ENCODE measurements around the gene PQBP1.

The PQBP1 gene

DNA sequence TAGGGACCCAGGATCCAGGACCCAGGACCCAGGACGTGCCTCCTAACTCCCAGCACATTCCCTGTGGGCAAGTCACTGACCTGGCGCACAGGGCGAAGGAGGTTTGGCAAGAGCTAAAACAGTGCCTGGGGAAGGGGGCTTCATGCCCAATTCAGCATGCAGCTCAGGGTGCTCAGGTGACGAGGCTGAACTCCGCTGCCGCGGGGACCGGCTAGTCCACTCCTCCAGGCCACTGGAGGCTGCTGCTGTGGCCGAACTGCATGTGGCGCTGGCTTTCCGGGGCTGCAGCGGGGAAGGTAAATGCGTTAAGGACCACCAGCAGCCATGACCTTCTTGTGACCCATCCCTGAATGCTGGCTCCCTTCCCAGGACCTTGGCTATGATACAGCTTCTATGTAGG, 26.0 kb downstream of the PQBP1 start:
- ATAC-seq (no peak), DNase-seq (no peak)

GRCh38 chrX:48924270-48924669, 26.5 kb downstream of the PQBP1 start:
- DNase-seq = no peak
- peak; percentile 5 for ATAC-seq

DNA sequence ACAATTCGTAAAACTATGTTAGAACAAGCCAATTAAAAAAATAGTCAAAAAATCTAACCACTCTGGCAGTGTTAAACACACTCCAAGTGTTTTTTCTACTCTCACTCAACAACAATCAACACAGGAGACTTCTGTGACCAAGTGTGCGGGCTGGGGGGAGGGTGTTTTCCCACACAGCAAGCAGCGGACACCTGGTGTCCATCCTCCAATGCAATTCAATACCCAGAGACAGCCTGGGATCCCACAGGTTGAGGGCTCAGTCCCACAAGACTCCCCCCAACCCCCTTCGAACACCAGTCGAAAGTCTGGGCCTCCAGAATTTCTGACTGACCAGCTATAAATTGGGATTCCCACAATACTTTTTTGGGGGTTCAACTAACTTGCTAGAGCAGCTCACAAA, 29.4 kb downstream of the PQBP1 start:
- ATAC-seq (no peak), DNase-seq (no peak)

DNA sequence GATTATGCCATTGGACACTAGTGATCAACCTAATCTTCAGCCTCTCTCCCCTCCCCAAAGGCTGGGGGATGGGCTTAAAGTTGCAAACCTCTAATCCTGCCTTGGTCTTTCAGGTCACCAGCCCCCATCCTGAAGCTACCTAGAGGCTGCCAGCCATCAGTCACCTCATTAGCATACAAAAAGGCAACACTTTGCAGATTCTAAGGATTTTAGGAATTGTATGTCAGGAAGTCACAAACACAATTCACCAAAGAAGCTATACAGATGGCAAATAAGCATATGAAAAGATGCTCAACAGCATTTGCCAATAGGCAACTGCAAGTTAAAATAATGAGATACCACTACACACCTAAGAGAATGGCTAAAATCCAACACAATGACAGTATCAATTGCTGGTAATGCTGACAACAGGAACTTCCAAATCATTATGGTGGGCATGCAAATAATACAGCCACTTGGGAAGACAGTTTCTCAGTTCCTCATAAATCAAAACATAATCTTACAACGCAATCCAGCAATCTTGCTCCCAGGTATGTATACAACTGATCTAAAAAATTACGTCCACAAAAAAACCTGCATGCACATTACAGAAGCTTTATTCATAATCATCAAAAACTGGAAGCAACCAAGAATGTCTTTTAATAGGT, 30.1 kb downstream of the PQBP1 start:
- DNase-seq = no peak
- no peak for ATAC-seq

GRCh38 chrX:48933757-48934156, 36.0 kb downstream of the PQBP1 start:
- DNase-seq = no peak
- ATAC-seq = no peak

- peak; percentile 32 for ATAC-seq
- DNase-seq = peak; percentile 42
Observed at GRCh38 chrX:48934581-48935300, 37.0 kb downstream of the PQBP1 start.

DNA sequence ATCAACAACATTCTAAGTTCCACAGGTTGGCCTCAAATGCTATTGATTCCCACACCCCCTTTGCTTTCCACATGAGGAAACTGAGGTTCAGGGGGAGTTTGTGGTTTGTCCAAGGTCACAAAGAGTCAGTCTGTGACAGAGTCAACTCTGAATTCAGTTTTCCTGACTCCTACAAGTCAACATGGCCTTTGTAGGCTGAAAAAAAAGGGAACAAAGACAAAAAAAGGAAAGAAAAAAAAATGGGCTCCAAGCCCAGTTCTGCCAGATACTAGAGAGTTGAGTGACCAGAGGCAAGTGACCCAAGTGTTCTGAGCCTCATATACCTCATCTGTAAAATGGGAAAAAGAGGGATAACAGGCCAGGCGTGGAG, 37.6 kb downstream of the PQBP1 start:
- no peak for DNase-seq
- ATAC-seq = no peak

- DNase-seq (no peak), ATAC-seq (peak; percentile 1)
Observed at GRCh38 chrX:48936429-48937053, 38.8 kb downstream of the PQBP1 start.

GRCh38 chrX:48937054-48937907, 39.6 kb downstream of the PQBP1 start:
- peak; percentile 76 for ATAC-seq
- DNase-seq = peak; percentile 88

GRCh38 chrX:48938721-48939425, 41.1 kb downstream of the PQBP1 start:
- DNase-seq = peak; percentile 74
- ATAC-seq = peak; percentile 60

- DNase-seq (no peak), ATAC-seq (no peak)
Observed at GRCh38 chrX:48939524-48940228, 41.9 kb downstream of the PQBP1 start.

DNA sequence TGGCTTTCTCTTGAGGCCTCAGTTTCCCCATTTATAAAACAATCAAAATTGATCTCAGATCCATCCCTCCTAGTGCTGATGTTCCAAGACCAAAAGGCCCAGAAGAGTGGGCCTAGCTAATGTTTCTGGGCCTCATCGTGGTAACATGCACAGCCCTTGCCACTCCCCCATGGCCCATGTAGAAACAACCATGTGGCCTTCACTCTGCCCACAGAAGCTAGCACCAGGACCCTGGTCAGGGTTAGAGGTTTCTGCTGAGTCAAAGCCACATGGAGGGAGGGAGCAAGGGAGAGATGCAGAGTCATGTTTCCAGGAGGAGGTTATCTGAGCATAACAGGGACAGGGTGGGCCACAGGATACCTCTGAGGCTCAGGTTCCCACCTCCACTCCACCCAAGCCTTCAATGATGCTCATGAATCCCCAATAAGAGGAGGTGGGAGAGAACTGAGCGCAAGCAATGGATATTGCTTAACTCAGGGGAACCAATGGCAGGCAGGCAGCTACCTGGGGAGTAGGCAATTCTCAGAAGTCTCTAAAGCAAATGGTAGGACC, 42.8 kb downstream of the PQBP1 start:
- ATAC-seq (no peak), DNase-seq (no peak)

DNA sequence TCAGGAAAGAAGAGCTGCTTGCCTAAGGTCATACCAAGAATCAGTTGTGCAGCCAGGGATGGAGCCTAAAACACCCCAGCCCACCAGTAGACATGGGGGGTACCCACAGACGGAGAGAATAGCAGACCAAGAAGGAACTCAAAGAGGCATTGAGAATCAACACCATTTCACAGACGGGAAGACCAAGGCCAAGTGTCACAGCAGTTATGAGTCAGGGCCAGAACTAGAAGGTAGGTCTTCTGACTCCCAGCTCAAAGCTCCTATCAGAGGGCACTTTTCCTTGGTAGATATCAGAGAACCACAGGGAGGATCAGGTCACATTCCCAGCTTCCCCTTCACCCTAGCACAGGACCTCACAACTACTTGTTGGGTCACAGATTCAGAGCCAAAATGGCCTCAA, 45.2 kb downstream of the PQBP1 start:
- DNase-seq (no peak), ATAC-seq (no peak)

- ATAC-seq (no peak), DNase-seq (peak; percentile 50)
Observed at GRCh38 chrX:48945517-48946348, 48.0 kb downstream of the PQBP1 start.

DNA sequence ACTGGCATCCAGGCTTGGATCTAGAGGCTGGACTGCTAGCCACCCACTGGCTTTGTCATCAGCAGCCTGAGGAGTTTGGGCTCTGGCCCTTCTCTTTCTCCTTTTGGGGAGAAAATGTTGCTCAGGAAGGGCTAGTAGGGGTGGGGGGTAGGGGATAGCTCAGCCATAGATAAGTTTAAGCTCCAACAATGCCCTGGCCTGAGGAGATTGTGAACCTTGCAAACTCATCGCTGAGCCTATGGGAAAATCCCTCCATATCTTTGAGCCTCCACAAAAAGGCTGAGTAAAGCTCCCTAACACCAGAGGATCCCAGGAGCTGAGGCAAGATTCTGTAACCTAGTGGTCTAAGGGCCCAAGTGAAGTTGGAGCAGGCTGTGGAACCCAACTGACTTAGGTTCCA, 50.9 kb downstream of the PQBP1 start:
- DNase-seq = no peak
- ATAC-seq = no peak
